Stimulated activated CD4-positive, alpha-beta T cell treated with anti-CD3 and anti-CD28 coated beads, TNF-alpha, amount 100 ng/mL, for 48 hours (primary cell): ENCODE measurements around the gene CWF19L1.

Source experiments
- DNase-seq, 3 donors: peaks; one replicate each; pipeline ENCODE4 v3.0.0-alpha.2; 2020; ENCODE audit warnings: low read depth in 3 of 3

CWF19L1 gene

GRCh38 chr10:100253041-100253440 lies 14.4 kb downstream of the CWF19L1 start:
- no peak for DNase-seq

- DNase-seq: no peak
Measured at GRCh38 chr10:100248820-100249219, 18.6 kb downstream of the CWF19L1 start.

- DNase-seq: no peak
Measured at GRCh38 chr10:100245484-100246220, 21.8 kb downstream of the CWF19L1 start.

GRCh38 chr10:100239851-100240250 lies 27.6 kb downstream of the CWF19L1 start:
- DNase-seq: no peak

GRCh38 chr10:100238429-100238828 lies 29.0 kb downstream of the CWF19L1 start:
- no peak for DNase-seq

- no peak for DNase-seq
Measured at GRCh38 chr10:100232101-100232500, 35.3 kb downstream of the CWF19L1 start.

- no peak for DNase-seq
Measured at GRCh38 chr10:100229819-100230422, 37.5 kb downstream of the CWF19L1 start.

- no peak for DNase-seq
Measured at GRCh38 chr10:100223879-100224278, 43.6 kb downstream of the CWF19L1 start.

GRCh38 chr10:100222529-100222928 lies 44.9 kb downstream of the CWF19L1 start:
- no peak for DNase-seq

GRCh38 chr10:100216006-100216405 lies 51.4 kb downstream of the CWF19L1 start:
- no peak for DNase-seq

GRCh38 chr10:100209303-100209702 lies 58.1 kb downstream of the CWF19L1 start:
- DNase-seq: no peak

GRCh38 chr10:100208276-100208675 lies 59.2 kb downstream of the CWF19L1 start:
- no peak for DNase-seq

GRCh38 chr10:100204370-100204769 lies 63.1 kb downstream of the CWF19L1 start:
- DNase-seq: no peak

- no peak for DNase-seq
Measured at GRCh38 chr10:100201549-100201948, 65.9 kb downstream of the CWF19L1 start.

- no peak for DNase-seq
Measured at GRCh38 chr10:100194711-100195110, 72.7 kb downstream of the CWF19L1 start.

- DNase-seq: no peak
Measured at GRCh38 chr10:100192350-100192749, 75.1 kb downstream of the CWF19L1 start.

- peak in 1 of 3 donors; percentile 14 for DNase-seq
Measured at GRCh38 chr10:100186253-100187212, 80.9 kb downstream of the CWF19L1 start.

- peak; percentile 88 to 96 (median 90) for DNase-seq
Measured at GRCh38 chr10:100185364-100186252, 81.8 kb downstream of the CWF19L1 start, which contains the start of gene ERLIN1. Gene ERLIN1, minus strand, starts transcription at chr10:100186029. Its CDS starts 403 bp downstream, at chr10:100185626.

- DNase-seq: no peak
Measured at GRCh38 chr10:100184840-100185239, 82.6 kb downstream of the CWF19L1 start.

- DNase-seq: no peak
Measured at GRCh38 chr10:100184426-100184825, 83.0 kb downstream of the CWF19L1 start.

GRCh38 chr10:100183481-100183880 lies 84.0 kb downstream of the CWF19L1 start:
- no peak for DNase-seq
